ENCODE results near the gene IRGC. TPM values are rescaled to one million over a fixed set of nuclear protein-coding genes. Genes with fewer than 3 reads are reported as not detected.

Gene IRGC
- total and polyA plus RNA-seq, 2 of the 4 experiments (the other 2 are of a cell fraction) = not detected

DNA sequence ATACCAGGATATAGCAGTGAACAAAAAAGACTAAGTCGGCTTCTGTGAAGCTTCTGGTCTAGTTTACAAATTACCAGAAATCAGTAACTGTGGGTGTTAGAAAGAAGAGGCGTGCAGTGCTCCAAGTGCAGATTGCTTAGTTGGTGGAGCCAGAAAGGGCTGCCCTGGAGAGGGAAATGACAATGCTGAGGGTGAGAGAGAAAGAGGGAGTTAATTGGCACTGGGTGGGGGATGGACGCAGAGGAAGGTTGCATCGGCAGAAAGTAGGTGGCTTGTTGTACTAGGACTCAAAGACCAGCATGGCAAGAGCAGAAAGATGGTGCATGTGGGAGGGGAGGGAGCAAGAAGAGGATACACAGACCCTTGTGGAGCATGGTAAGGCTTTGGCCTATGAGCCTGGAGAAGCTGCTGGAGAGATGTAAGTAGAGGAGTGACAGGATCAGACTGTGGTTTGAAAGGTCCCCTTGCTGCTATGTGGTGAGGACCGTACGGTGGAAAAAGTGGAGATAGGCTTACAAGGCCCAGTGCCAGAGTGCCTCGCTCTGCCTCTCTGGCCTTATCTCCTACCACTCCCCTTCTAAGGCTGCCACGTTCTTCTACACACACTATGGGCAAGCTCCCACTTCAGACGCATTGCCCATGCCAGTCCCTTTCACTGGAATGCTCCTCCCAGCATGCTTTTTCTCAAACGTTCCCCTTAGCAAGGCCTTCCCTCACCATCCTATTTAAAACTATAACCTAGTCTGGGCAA is 25.4 kb downstream of the IRGC start (continued):
- TF ChIP-seq, protein P1, sequence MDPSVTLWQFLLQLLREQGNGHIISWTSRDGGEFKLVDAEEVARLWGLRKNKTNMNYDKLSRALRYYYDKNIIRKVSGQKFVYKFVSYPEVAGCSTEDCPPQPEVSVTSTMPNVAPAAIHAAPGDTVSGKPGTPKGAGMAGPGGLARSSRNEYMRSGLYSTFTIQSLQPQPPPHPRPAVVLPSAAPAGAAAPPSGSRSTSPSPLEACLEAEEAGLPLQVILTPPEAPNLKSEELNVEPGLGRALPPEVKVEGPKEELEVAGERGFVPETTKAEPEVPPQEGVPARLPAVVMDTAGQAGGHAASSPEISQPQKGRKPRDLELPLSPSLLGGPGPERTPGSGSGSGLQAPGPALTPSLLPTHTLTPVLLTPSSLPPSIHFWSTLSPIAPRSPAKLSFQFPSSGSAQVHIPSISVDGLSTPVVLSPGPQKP (IDR thresholded peaks at IDR 0.05; ENCODE audit: borderline replicate concordance, low read depth, low read length) = no peak
- TF ChIP-seq BHLHE40 (IDR thresholded peaks at IDR 0.05; ENCODE audit: low read depth, low read length) (no peak), CHD1 (IDR thresholded peaks at IDR 0.05; ENCODE audit: low read depth, low read length) (no peak), NFE2L2 (IDR thresholded peaks at IDR 0.05; ENCODE audit: low read depth, low read length) (no peak), RFX5 (IDR thresholded peaks at IDR 0.05; ENCODE audit: low read depth, low read length) (no peak)

Data from IMR-90 (cell line).